Stimulated activated CD8-positive, alpha-beta memory T cell treated with anti-CD3 and anti-CD28 coated beads, Interleukin-15, amount 100 ng/mL, for 4 hours (primary cell): ENCODE measurements around the gene PARD3.
"Not testable (repeated sequence)": the region's sequence is repeated elsewhere in the genome, so short reads cannot be mapped to it uniquely, and the experiment has no call there.

Experiments
- DNase-seq, 2 donors: peaks; one replicate each; pipeline ENCODE4 v3.0.0-alpha.2; 2020; ENCODE audit warnings: low read depth in 2 of 2

The PARD3 gene

DNA sequence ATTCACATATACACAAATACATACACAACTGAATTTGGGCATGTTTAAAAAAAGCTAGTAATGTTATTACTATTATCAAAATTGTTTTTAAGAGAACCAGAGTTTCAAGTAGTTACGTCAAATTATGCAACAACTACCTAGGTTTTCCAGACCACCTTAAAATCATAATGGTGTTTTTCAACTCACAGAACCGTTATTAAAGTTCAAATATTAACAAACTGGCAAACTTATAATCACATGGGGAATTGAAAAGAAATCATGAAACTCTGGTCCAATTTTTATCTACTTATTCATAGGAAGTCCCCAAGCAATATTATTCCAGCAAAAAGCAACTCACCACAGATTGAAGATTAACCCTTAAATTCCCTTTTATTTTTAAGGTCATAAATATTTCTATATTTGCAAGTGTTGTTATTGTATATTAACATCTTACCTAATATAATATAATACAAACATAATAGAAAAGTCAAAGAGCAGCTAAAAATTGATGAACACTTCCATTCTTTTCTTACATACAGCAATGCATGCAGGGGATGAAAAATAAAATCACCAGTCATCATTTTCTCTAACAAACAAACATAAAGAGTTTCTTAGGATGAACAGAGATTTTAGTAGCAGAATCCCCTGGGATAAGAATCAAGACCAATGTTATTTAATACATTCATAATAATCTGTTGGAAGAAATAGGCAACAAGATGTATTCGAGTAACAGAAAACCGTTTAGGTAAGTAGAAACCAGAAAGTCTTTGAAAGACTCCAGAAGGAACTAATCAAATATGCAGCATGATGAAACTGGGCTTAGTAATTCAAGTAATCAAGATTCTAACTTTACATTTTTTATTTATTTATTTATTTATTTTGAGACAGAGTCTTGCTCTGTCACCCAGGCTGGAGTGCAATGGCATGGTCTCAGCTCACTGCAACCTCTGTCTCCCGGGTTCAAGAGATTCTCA lies 391.1 kb downstream of the PARD3 start:
- no peak for DNase-seq

DNA sequence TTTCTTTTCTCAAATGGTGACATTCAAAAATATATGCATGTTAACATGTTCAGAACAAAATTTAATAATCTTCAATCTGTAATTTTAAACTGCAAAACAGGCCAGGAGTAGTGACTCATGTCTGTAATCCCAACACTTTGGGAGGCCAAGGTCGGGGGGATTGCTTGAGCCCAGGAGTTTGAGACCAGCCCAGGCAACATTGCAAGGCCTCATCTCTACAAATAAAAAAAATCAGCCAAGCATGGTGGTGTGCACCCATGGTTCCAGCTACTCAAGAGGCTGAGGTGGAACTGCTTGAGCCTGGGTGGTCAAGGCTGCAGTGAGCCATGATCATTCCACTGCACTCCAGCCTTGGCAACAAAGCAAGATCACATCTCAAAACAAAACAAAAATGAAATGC lies 394.3 kb downstream of the PARD3 start:
- DNase-seq: no peak

DNA sequence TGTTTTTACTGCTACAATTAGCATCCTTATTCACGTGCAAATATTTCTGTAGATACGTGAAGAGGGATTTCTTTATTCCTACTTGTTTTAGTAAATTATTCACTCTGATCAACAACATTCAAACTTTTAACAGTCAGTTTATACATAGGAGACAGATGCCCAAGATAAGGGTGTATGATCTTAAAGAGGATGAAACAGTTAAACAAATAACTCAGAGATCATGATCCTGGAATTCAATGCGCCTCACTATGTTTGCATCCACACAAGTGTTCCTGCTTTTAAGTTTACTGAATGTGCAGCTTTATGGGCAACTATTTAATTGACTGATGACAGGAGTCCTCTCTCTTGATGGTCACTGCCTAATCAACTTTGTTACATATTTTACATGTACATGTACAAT lies 394.8 kb downstream of the PARD3 start:
- DNase-seq: no peak

DNA sequence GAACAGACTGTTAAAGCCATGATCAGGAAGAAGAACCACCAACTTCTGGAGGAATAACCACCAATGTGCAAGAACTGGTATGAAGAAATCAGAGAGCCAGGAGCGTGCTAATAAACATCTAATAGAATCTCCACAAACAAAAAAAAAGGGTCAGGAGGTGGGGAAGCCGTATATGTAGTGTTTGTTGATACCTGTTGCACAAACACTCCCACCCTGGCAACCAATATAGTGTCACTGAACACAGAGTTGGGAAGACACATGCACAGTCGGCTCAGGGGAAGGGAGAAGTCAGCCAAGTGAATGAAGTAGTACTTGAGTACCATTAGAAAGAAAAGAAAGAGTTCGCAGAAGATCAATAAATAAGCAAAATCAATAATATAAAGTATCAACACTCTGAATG lies 400.1 kb downstream of the PARD3 start:
- DNase-seq: no peak

DNA sequence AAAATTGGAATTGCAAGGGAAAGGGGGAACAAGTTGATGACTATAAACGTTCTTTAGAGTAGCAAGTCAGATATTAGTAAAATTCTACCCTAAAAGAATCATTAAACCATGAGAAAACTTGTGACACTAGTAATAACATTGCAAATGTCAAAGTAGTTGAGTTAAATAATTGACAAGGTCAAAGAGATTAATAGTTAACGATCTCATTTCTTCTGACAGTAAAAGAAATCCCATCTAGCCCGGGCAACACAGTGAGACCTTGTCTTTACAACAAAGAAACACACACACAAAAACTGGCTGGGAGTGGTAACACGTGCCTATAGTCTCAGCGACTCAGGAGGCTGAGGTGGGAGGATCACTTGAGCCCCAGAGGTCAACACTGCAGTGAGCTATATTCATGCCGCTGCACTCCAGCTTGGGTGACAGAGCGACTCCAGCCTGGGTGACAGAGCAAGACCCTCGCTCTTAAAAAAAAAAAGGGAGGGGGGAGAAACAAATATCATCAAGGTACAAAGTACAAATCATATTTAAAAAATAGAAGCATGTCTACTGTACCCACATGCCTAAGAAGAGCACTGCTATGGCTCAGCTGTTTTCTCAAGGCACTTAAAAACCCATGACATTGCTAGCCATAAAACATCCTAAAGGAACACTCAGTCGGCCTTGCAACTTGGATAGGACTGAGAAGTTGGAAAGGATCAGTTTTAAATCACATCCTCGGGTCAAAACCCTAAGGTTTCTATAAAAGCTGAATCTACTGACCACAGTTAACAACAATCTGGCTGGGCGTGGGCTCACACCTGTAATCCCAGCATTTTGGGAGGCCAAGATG lies 401.1 kb downstream of the PARD3 start:
- no peak for DNase-seq

DNA sequence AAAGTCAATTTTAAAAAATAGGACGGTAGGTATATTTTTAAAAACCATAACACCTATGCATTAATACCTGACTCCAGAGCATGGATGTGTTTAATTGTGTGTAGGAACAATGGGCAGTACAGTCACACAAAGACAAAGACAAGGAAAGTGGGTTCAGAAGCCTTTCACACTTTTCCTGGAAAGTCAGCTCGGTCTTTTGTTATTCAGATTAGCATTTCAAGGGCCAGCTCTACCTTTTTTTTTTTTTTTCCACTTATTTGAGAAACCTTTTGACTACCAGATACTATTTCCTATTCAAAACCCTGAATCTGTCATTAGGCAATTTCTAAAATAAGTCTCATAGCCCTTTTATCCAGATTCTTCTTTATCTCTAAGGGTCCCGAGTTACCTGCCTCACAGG lies 401.9 kb downstream of the PARD3 start:
- no peak for DNase-seq

DNA sequence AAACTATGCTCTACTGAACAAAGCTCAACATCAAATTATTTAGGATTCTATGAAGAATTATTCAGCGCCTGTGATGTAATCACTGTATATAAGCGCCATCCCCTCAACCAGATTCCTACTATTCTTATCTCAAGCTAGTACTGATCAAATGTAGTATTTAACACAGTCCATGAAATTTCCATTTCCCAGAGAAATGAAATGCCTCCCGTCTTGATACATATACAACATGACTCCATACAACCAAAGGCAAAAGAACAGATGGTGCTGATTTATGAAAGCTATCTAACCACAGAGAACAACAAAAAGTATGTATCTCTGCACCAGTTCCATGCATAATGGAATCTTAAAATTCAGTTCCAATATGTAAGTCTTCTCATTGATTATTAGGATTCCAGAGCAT lies 406.1 kb downstream of the PARD3 start:
- DNase-seq: no peak

DNA sequence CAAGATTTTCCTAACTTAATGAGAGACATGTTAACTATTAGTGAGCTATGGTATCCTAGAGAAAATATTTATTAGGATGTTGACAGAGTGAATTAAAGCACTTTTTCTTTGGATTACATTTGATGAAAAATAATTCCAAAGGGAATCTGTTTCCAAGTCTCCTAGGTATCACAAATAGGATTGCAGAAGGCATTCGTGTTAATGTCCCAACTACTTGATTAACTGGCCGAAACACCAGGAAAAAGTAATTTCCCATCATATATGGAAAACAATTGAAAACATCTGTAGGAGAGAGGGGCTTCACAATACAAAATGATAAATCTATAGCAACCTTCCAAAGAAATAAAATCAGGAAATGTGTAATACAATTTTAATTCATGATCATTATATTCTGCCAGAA lies 406.7 kb downstream of the PARD3 start:
- DNase-seq: no peak

DNA sequence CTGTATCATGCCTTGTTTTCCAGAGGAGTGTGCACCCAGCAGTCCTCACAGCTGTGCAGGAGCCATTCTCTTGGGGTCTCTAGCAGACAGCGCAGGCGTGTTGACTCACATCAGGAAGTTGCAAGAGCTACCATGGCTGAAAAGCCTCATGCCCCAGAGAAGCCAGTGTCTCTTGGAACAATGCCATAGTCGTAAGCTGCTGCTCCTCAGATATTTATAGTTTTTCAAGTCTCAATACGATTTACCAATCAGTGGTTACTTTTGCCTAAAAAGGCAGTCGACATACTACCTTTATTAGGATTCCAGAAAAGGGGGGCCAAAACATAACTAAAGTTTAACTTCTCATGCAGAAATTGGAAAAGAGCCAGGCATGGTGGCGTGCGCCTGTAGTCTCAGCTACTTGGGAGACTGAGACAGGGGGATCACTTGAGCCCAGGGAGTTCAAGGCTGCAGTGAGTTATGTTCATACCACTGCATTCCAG lies 407.7 kb downstream of the PARD3 start:
- DNase-seq: no peak

DNA sequence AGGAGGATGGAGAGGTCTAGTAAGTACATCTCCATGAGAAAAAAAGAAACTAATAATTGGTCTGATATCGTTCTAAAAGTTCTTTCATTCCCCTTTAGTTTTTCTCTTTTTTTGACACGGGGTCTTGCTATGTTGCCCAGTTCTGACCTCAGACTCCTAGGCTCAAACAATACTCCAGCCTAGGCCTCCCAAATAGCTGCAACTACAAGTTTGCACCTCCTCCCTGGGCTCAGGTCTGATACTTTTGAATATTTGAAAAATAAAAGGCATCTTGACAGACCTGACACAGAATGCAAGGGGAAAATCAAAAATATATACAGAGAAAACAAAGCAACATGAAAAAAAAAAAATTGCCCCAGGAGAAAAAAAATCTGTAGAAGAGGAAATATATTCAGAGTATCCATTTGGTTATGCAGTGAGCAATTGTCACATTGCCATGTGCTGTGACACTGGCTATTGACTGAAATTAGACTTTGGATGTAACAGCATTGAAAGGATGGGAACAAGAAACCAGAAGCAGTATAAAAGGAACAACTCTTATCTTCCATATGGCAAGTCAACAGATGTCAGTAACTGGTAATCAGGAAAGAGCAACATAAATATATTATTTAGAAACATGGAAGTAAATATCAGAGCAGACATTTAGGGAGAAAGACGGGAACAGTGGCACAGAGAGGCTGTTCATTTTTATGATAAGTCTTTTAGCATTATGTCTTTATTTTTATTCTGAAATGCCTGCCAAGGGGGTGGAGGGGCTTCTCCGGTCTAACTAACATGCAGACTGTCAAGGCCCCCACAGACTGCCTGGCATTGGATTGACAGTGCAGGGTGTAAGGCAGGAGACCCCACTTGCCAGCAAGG lies 408.4 kb downstream of the PARD3 start:
- DNase-seq: no peak

DNA sequence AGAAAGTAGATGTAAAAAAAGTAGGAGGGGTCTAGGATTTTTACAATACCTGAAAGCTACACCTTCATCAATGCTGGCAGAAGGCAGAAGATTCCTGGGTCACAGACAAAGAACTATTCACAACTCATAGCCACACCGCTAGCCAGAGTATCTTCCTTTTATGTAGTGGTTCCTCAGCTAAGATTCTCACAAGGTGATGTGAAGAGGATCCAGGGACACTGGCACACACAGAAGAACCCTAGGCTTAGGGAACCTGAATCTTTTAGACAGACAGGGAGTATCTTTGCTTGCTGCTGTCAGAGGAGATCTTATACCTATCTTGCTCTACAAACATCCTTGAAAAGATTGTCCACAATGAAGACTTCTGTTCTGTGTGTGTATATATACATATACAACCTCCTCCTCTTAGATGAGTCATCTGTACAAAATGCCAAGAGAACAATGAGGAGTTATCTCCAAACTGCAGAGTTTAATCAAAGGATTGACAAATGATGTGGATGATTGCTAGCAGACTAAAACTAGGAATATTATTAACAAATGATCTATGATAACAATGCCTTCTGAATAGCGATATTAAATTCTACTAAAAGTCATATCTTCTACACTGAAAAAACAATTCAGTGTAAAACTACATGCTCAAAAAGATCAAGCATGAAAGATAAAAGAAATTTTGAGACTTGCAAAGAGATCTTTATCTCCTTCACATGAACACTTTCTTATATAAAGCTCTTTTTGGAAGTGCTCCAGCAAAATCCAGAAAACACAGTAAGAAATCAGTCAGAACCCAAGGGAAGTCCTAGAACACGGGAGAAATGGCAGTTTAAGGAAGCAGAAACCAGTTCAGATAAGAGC lies 409.3 kb downstream of the PARD3 start:
- DNase-seq: no peak

DNA sequence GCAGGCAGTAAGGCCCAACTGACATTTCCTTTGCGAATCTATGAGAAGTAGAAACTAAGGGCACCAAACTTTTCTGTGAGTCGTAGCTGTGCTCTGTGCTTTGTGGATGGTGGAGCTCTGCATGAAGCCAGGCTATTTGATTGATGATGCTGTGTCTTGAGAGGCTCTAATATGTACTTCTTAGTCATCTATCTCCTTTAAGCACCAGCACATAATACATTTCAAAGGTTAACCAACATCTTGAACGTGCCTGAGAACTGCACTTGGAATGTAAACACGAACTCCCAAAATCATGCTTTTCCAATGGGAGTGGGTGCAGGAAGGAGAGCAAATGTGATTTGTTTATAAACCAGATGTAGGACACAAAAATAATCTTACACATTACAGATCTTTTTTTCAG lies 411.6 kb downstream of the PARD3 start:
- DNase-seq: no peak

DNA sequence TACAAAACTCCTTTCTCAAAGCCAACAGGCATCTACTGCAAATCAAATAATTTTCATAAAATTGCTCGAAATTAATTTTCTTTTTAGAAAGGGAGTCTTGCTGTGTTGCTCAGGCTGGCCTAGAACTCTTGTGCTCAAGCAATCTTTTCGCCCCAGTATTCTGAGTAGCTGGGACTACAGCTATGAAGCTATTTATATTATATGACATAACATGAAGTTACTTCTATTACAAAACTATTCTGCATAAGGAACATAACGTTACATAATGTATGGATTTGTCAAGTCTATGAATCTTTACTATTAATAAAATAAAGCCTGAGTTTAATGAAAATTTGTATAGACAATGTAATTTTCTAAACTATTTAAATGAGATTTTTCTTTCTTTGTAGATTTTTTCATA lies 415.0 kb downstream of the PARD3 start:
- DNase-seq: no peak

DNA sequence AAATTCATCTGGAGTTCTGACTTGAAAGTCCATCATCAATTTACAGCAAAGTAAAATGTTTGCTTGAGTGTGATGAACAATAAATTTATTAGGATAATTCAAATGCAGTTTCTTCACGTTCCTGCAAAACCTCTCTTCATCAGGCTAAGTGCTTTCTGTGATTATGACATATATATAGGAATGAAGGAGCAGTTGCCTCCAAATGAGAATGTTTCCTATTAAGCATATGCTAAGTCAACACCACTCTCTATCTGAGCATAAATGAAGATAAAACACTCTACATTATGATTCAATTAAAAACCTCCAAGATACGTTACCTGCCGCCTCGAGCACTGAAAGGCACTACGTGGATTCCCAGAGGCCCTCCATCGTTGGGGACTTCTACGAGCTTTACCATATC lies 416.1 kb downstream of the PARD3 start:
- DNase-seq: no peak

DNA sequence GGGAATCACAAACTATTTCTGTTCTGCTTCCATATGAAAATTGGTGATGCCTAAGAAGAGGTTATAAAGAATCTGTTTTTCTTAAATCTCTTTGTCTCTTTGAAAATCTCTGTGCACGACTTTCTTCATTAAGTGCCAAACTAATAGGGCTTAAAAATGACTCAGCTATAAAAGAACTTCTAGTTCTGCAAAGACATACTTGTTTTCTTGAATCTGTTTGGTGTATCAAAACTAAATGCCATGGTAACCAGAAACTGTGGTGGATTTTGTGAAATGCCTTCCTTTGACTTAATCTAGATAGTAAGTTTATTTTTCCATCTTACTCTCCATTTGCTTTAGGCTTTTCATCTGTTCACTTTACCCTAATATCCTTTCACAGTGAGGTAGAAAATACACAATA lies 417.8 kb downstream of the PARD3 start:
- DNase-seq: no peak

DNA sequence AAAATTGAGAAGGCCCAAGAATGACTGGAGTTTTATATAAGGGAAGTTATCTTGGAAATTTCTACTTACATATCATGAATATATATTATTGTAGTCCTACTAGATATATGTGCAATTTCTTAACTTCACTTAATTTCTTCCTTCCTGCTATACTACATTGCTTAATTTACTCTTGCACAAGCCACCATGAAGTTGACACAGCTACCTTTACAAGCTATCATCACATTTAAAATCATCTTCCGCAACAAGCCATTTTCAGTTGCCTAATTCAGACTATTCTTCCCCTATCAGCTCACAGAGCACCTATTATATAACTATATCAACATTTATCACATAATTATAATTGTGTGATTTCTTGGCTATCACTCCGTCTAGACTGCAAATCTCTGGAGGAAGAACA lies 418.4 kb downstream of the PARD3 start:
- DNase-seq: no peak

DNA sequence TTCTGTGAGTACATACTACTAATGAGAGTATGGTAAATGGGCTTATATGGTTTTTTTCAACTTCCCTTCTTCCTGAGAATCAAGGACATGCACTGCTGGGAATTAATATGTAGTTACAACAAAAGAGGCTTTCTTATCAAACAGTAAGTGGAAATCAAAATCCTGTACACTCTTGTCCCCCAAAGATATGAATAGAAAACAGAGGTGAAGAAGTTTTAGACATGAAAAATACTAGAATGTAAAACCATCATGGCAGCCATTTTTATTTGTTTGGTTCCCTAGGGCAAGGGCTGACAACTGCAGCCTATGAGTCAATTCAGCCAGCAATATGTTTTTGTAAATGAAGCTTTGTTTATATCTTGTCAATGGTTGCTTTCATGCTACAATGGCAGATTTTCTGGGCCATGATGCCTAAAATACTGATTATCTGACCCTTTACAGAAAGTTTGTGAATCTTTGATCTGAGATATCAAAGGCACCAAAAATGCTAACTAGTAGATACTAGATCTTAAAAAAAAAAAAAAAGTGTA lies 422.4 kb downstream of the PARD3 start:
- DNase-seq: no peak

DNA sequence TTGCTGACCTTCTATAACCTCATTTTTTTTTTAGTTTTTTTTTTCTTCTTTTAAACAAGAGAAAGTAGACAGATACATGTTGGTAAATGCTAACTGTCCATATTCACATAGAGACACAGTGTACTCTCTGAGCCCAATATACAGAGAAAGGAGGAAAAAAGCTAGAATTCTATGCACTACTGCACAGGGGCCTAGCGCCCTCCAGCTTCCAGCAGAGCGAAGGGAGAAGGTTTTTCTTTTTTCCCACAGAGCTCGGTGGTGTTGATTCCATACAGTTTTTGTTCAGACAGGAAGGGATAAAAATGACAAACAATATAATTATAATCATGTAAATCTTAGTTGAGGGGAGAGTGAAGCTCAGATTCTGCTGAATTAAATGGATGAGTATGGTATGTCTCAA lies 423.9 kb downstream of the PARD3 start:
- DNase-seq: not testable (repeated sequence)

DNA sequence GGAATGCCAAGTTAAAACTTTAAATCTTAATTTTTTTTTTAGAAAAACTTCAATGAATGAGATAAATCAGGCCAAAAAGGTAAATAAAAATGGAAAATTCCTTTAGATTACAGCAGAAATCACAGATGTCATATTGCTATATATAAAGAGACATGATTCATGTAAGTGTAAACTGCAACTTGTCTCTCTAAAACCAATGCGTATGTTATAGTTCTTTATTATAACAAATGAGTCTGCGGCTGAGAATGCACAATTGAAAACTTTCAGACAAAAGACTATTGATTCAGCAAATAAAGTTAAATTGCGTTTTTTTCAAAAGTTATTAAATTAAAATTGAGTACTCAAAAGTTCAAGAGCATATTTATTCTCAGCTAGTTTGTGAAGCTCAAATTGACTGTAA lies 425.3 kb downstream of the PARD3 start:
- no peak for DNase-seq

DNA sequence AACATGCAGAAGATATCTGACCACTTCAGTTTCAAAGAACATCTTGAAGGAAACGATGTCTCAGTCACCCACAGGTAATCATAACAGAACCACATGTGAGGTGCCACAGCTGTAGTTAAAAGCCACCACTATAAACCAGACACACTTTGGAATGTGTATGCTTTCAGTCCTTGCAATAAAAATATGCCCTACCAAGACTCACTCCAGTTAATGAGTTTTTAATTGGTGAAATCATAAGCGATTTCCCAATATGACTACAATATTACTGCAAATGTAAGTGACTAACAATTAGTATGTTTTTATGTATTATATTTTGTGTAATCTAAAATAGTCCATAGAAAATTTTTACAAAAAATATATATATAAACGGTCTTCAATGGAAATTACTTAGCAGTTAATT lies 428.2 kb downstream of the PARD3 start:
- no peak for DNase-seq

DNA sequence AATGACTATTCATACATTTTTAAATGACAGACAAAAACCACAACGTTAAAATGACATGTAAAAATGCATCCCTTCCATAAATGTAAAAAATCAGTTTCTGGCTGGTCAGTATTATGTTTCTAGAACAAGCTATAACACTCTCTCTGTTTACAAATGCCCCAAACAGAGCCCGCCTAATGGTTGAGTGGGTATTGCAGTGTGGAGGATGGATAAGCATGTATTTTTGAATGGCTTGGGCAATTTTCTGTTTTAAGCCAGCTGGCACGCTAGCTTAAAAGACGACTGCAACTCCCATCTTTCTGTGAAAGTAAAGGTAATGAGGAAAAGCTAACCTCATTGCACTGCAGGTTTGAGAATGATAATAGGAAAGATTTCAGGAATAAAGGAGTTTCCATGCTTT lies 430.7 kb downstream of the PARD3 start:
- DNase-seq: no peak
